Stimulated activated CD4-positive, alpha-beta T cell treated with anti-CD3 and anti-CD28 coated beads, Interleukin-12 subunit alpha, Interleukin-12 subunit beta, amount 100 ng/mL, for 4 hours (primary cell): ENCODE data around the gene MMEL1.

ENCODE experiments used
- DNase-seq: peaks from one replicate; pipeline ENCODE4 v3.0.0-alpha.2; 2020

The MMEL1 gene

DNA sequence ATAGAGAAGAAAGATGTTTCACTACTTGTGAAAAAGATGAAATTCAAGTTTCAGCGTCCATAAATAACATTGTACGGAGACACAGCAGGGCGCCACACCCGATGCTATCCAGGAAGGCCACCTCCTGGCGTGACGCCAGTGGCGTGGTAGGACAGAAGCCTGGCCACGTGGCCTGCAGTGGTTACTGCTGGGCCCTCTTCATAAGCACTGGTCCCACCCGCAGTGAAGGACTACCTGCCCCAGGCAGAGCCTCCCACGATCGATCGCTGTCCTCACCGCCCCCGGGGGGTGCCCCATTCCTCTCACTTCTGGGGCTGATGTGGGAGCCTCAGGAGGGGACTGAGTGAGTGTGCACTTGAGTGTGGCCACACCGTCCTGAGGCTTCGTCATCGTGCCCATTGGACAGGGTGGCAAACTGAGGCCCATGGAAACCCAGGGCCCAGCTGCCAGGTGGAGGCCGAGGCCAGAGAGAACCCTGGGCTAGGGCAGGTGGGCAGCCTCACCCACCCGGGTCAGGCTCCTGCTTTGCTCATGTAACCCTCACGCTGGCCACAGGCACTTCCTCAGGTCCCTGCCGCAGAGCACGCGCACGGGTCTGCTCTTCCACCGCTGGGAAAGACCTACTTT is 91.1 kb downstream of the MMEL1 start:
- no peak for DNase-seq

DNA sequence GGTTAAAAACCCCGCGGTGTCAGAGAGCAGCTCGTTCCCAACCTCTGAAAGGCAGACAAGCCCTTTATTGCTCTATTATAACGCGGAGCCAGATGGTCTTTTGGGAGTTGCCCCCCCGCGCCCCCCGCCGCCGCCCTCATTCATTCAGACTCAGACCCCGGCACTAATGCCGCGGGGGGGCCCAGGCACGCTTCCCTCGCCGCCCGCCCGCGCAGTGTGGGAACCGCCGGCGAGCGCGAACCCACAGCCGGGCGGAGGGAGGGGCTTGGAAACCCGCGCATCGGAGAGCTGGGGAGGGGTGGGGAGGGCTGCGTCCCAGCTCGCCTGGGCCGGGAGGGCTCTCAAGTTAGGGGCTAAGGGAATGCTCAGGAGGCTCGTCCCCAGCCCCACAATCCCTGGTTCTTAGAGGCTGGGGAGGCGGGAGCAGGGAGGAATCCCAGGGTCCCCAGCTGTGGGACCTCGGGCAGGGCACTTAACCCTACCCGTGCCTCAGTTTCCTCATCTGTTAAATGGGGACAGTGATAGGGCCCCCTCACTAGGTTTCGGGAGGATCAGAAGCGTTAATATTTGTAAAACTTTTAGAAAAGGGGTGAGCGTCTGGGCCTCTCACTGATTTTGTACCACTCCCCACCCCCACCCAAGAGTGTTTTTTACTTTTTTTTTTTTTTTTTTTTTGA is 91.9 kb downstream of the MMEL1 start:
- peak; percentile 33 for DNase-seq
